HUES48 (cell line): ENCODE measurements around the gene ARHGEF7.
"Not testable (repeated sequence)": the region's sequence is repeated elsewhere in the genome, so short reads cannot be mapped to it uniquely, and the experiment has no call there.

Experiments used
- H3K27ac ChIP-seq: one replicate; pipeline ENCODE4 v1.7.0; 2013; ENCODE audit warnings: low read depth, low read length, inconsistent platforms
- H3K27me3 ChIP-seq: 2 replicates; pipeline ENCODE4 v1.6.1; 2013; ENCODE audit warnings: mild to moderate bottlenecking, low read length; ENCODE audit not compliant: control insufficient read depth, insufficient read depth
- H3K36me3 ChIP-seq: 2 replicates; pipeline ENCODE4 v1.6.1; 2013; ENCODE audit warnings: low read length; ENCODE audit not compliant: control insufficient read depth, insufficient read depth
- H3K4me1 ChIP-seq: 2 replicates; pipeline ENCODE4 v1.6.1; 2013; ENCODE audit warnings: mild to moderate bottlenecking, low read length; ENCODE audit not compliant: control insufficient read depth, insufficient read depth
- H3K4me3 ChIP-seq: 2 replicates; pipeline ENCODE4 v1.5.1; 2013; ENCODE audit warnings: mild to moderate bottlenecking, low read depth, low read length
- H3K9ac ChIP-seq: 2 replicates; pipeline ENCODE4 v1.6.1; 2013; ENCODE audit warnings: mild to moderate bottlenecking, low read depth, low read length, moderate library complexity
- H3K9me3 ChIP-seq: 2 replicates; pipeline ENCODE4 v1.6.1; 2013; ENCODE audit warnings: low read length; ENCODE audit not compliant: control insufficient read depth, insufficient read depth

The ARHGEF7 gene

GRCh38 chr13:111183959-111184358, 68.8 kb downstream of the ARHGEF7 start:
- peaks cover 16% of the 10 kb centered on the region; the same call in 1 of the 2 replicates for H3K4me1 ChIP-seq
- H3K9me3 ChIP-seq = no peaks in the 10 kb centered on the region
- H3K4me3 ChIP-seq = no peak overlapping the region

DNA sequence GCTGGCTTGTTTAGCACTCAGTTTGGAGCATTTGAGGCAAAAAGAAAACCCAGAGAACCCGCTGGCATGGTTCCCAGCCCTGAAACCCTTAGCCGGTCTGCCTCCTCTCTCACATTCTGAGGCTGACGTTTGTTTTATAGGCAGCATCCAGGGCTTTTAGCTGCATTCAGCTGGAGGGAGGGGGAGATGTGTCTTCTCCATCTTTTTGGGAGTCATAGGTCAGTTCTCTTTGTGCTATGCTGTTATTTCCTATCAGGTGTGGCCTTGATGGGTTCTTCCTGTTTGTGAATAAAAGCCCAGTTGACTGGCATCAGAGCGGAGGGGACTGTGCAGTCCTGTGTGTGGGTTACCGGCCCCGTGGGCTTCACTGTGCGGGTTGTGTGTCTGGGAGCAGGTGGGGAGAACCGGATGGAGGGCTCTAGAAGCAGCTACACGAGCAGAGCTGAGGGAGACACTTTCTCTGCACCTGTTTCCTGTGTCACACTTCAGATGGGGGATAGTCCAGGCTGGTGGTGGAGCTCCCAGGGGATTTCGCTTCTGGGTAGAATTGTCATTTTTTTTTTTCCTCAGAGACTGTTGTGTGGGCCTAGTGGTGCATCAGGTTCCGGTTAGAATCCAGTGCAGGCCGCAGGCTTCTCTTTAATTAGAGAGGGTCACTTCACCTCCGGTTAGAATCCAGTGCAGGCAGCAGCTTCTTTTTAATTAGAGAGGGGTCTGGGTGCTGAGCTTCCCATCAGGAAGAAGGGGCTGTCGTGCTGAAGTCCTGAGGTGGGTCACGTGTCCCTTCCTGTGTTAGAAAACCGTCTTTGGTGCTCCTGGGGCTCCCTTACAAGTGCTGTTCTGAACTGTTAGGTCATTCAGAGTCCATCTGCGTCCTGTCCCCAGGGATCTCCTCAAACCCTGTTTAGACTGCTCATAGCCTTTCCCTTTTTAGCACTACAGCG, 69.6 kb downstream of the ARHGEF7 start:
- no peak overlapping the region for H3K4me3 ChIP-seq
- H3K9ac ChIP-seq = no peak overlapping the region
- H3K27ac ChIP-seq = no peak overlapping the region

More at GRCh38 chr13:111183959-111184358, 68.8 kb downstream of the ARHGEF7 start:
- no peak overlapping the region for H3K9ac ChIP-seq
- H3K27ac ChIP-seq = no peak overlapping the region
- H3K36me3 ChIP-seq = no peaks in the 10 kb centered on the region
- no peaks in the 10 kb centered on the region for H3K27me3 ChIP-seq

GRCh38 chr13:111186305-111186935, 71.3 kb downstream of the ARHGEF7 start:
- Histone ChIP-seq H3K9me3 (no peaks in the 10 kb centered on the region), H3K27ac (no peak overlapping the region), H3K27me3 (no peaks in the 10 kb centered on the region), H3K36me3 (no peaks in the 10 kb centered on the region), H3K4me3 (no peak overlapping the region), H3K9ac (no peak overlapping the region), H3K4me1 (peaks cover 16% of the 10 kb centered on the region; the same call in 1 of the 2 replicates)

More for the DNA sequence above, 69.6 kb downstream of the ARHGEF7 start:
- Histone ChIP-seq H3K4me1 (peaks cover 16% of the 10 kb centered on the region; the same call in 1 of the 2 replicates), H3K36me3 (no peaks in the 10 kb centered on the region), H3K27me3 (no peaks in the 10 kb centered on the region), H3K9me3 (no peaks in the 10 kb centered on the region)

GRCh38 chr13:111187960-111188541, 72.9 kb downstream of the ARHGEF7 start:
- Histone ChIP-seq H3K4me3 (no peak overlapping the region), H3K9ac (no peak overlapping the region), H3K27ac (no peak overlapping the region), H3K27me3 (no peaks in the 10 kb centered on the region), H3K4me1 (peaks cover 16% of the 10 kb centered on the region; the same call in 1 of the 2 replicates), H3K36me3 (no peaks in the 10 kb centered on the region), H3K9me3 (no peaks in the 10 kb centered on the region)

DNA sequence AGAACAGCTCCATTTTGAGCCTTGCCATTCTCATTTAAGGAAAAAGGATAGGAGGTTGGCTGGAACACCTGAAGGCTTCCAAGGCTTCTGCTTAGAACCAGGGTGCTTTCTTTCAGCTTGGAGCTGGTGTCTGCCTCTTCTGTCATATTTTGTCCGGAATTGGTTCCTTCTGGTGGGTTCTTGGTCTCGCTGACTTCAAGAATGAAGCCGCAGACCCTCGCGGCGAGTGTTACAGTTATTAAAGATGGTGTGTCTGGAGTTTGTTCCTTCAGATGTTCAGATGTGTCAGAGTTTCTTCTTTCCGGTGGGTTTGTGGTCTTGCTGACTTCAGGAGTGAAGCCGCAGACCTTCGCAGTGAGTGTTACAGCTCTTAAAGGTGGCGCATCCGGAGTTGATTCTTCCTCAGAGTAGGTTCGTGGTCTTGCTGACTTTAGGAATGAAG, 74.0 kb downstream of the ARHGEF7 start:
- H3K27ac ChIP-seq = not testable (repeated sequence)

GRCh38 chr13:111189516-111189915, 74.4 kb downstream of the ARHGEF7 start:
- not testable (repeated sequence) for H3K9ac ChIP-seq, H3K27ac ChIP-seq, H3K4me3 ChIP-seq, H3K9me3 ChIP-seq, H3K27me3 ChIP-seq, H3K36me3 ChIP-seq
- peaks cover 16% of the 10 kb centered on the region; the same call in 1 of the 2 replicates for H3K4me1 ChIP-seq

More for the DNA sequence above, 74.0 kb downstream of the ARHGEF7 start:
- H3K9me3 ChIP-seq, H3K4me3 ChIP-seq, H3K9ac ChIP-seq, H3K36me3 ChIP-seq, H3K27me3 ChIP-seq: not testable (repeated sequence)
- H3K4me1 ChIP-seq = peaks cover 16% of the 10 kb centered on the region; the same call in 1 of the 2 replicates

GRCh38 chr13:111193223-111193622, 78.1 kb downstream of the ARHGEF7 start:
- H3K4me1 ChIP-seq, H3K36me3 ChIP-seq, H3K27me3 ChIP-seq, H3K27ac ChIP-seq, H3K4me3 ChIP-seq, H3K9ac ChIP-seq, H3K9me3 ChIP-seq: not testable (repeated sequence)

DNA sequence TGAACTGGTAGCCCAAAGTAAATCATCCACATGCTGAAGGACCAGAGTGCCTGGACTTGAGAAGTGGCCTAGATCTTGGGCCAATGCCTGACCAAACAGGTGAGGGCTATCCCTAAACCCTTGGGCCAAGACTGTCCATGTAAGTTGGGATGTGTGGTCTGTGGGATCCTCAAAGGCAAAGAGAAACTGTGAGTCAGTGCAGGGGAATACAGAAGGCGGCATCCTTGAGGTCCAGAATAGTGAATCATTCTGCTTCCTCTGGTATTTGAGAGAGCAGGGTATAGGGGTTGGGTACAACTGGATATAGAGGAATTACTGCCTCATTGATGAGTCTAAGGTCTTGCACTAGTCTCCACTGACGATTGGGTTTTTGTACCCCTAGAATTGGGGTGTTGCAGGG, 79.5 kb downstream of the ARHGEF7 start:
- not testable (repeated sequence) for H3K4me1 ChIP-seq, H3K27me3 ChIP-seq, H3K27ac ChIP-seq, H3K36me3 ChIP-seq, H3K4me3 ChIP-seq, H3K9ac ChIP-seq, H3K9me3 ChIP-seq

- H3K9me3 ChIP-seq = not testable (repeated sequence)
- peaks cover 39% of the 10 kb centered on the region for H3K4me1 ChIP-seq
Observed at GRCh38 chr13:111198732-111199378, 83.7 kb downstream of the ARHGEF7 start.

DNA sequence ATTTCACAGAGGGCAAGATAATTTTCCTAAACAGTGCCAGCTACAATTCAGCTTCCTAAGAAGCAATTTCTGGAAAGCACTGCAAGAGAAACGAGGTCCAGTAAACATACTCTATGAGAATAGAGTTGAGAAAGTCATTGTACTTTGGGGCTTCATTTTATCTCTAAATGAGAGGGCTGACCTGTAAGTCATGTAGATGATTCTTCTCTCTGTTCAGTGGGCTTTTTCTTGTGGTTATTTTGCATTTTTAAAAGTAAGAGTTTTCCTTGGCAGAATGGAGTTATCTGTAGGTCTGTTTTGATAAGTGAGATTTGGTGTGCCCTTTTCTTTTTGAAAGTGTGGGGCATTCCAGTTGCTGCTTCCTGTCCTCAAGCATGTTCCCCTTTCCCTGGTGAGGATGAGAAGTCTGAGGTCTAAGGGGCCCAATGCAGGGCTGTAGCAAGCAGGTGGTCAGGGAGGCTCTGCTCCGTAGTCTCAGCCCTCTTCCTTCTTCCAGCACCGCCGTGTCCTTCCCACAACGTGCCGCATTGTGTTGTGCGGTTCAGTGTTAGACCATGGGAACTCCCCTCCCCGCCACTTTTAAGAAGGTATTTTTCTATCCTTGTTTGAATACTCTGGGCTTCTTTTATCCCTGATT, 86.3 kb downstream of the ARHGEF7 start:
- Histone ChIP-seq H3K4me3 (no peak overlapping the region), H3K9me3 (no peaks in the 10 kb centered on the region), H3K36me3 (no peaks in the 10 kb centered on the region), H3K9ac (no peak overlapping the region), H3K4me1 (peaks cover 60% of the 10 kb centered on the region), H3K27ac (peak overlapping the region; percentile 79), H3K27me3 (no peaks in the 10 kb centered on the region)

More at GRCh38 chr13:111198732-111199378, 83.7 kb downstream of the ARHGEF7 start:
- not testable (repeated sequence) for H3K9ac ChIP-seq, H3K4me3 ChIP-seq, H3K36me3 ChIP-seq, H3K27me3 ChIP-seq, H3K27ac ChIP-seq
